22Rv1 (cell line): ENCODE data around the gene SIGLEC15.

Source experiments
- ZFX ChIP-seq: fragments of 450-650 bp; IDR thresholded peaks from 2 replicates; pipeline ENCODE4 v1.6.1; 2017; ENCODE audit warnings: antibody characterized with exemption, borderline replicate concordance
- TF ChIP-seq, protein P1 (sequence below): fragments of 450-650 bp; IDR thresholded peaks from 2 replicates; pipeline ENCODE4 v1.5.1; 2017; ENCODE audit warnings: mild to moderate bottlenecking

GRCh38 chr18:45806226-45806625 lies 19.2 kb upstream of the SIGLEC15 start:
- TF ChIP-seq, protein P1, sequence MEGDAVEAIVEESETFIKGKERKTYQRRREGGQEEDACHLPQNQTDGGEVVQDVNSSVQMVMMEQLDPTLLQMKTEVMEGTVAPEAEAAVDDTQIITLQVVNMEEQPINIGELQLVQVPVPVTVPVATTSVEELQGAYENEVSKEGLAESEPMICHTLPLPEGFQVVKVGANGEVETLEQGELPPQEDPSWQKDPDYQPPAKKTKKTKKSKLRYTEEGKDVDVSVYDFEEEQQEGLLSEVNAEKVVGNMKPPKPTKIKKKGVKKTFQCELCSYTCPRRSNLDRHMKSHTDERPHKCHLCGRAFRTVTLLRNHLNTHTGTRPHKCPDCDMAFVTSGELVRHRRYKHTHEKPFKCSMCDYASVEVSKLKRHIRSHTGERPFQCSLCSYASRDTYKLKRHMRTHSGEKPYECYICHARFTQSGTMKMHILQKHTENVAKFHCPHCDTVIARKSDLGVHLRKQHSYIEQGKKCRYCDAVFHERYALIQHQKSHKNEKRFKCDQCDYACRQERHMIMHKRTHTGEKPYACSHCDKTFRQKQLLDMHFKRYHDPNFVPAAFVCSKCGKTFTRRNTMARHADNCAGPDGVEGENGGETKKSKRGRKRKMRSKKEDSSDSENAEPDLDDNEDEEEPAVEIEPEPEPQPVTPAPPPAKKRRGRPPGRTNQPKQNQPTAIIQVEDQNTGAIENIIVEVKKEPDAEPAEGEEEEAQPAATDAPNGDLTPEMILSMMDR: no peak
- no peak for TF ChIP-seq ZFX
